Globus pallidus (tissue), 1 donor: Measurements from ENCODE around the gene NXNL1.
"Not testable (repeated sequence)": the region's sequence is repeated elsewhere in the genome, so short reads cannot be mapped to it uniquely, and the experiment has no call there.

Source experiments
- DNase-seq: peaks from one replicate; pipeline ENCODE4 v3.0.0-alpha.2; 2015; ENCODE audit warnings: low spot score

NXNL1 gene, protein sequence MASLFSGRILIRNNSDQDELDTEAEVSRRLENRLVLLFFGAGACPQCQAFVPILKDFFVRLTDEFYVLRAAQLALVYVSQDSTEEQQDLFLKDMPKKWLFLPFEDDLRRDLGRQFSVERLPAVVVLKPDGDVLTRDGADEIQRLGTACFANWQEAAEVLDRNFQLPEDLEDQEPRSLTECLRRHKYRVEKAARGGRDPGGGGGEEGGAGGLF

DNA sequence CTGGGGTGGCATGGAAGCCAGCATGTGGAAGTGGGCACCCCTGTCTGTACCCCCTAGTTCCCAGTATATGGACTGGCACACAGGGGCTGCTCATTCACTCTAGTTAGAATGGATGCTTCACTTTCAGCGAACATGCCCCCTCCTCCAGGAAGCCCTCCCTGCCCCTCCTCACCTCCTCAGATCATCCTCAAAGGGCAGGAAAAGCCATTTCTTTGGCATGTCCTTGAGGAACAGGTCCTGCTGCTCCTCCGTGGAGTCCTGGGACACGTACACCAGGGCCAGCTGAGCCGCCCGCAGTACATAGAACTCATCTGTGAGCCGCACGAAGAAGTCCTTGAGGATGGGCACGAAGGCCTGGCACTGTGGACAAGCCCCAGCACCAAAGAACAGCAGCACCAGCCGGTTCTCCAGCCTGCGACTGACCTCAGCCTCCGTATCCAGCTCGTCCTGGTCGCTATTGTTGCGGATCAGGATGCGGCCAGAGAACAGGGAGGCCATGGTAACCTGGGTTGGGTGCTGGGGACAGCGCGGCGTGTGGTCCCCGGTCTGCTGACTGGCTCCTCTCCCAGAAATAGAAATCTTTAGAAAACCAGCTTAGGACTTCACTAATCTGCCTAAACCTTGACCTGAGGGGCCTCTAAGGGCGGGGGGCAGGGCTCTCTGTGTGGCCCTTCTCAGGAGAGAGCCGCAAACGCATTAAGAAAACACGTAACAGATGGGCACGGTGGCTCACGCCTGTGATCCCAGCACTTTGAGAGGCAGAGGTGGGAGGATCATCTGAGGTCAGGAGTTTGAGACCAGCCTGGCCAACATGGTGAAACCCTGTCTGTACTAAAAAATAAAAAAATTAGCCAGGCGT, at the start of gene NXNL1:
NXNL1 (minus strand) TSS at position 555 of the 859 bp plus-strand sequence; CDS start at position 498, 57 bp downstream.
- DNase-seq = no peak

DNA sequence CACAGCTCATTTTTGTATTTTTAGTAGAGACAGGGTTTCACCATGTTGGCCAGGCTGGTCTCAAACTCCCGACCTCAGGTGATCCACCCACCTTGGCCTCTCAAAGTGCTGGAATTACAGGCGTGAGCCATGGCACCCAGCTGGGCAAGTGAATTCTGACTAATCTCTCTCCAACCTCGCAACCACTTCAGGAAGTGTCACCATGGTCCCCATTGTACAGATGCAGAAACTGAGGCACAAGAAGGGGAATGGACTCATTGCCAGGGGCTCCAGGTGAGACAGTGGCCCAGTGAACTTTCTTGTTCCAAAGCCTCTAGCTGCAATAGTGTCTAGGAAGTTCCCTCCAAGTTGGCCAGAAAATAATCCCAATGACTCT, 47.8 kb upstream of the NXNL1 start:
- DNase-seq = not testable (repeated sequence)

DNA sequence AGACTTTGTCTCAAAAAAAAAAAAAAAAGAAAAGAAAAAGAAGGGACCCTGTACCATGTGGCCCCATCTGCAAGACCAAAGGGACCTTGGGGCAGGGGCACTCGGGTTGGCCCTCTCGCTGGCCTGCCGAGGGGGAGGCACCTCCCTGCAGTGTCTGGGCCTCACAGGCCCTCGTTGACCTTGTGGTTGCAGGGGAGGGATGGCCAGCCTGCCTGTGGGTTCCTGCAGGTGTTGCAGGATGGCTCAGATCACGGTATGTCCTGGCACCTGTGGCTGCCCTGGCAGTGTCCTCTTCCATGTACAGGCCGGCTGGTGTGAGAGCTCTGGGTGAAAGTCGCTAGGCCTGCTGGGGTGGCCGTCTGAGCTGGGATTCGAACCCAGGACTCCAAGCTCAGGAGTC, 46.0 kb upstream of the NXNL1 start:
- DNase-seq = no peak

DNA sequence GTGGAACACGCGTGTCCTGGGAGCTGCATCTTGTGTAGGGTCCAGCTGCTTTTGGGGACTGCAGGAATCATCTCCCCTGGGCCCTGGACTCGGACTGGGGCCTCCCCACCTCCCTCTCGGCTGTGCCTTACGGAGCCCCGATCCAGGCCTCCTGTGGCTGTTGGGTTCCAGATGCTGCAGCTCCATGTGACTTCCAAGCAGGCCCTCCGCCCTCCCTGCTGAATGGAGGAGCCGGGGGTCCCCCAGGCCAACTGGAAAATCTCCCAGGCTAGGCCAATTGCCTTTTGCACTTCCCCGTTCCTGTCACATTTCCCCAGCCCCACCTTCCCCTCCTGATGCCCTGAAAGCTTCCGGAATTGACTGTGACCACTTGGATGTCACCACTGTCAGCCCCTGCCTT, 44.5 kb upstream of the NXNL1 start:
- no peak for DNase-seq

DNA sequence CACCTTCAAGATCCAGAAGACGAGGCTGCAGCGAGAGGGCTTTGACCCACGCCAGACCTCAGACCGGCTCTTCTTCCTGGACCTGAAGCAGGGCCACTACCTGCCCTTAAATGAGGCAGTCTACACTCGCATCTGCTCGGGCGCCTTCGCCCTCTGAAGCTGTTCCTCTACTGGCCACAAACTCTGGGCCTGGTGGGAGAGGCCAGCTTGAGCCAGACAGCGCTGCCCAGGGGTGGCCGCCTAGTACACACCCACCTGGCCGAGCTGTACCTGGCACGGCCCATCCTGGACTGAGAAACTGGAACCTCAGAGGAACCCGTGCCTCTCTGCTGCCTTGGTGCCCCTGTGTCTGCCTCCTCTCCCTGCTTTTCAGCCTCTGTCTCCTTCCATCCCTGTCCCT, 43.7 kb upstream of the NXNL1 start:
- DNase-seq = no peak

DNA sequence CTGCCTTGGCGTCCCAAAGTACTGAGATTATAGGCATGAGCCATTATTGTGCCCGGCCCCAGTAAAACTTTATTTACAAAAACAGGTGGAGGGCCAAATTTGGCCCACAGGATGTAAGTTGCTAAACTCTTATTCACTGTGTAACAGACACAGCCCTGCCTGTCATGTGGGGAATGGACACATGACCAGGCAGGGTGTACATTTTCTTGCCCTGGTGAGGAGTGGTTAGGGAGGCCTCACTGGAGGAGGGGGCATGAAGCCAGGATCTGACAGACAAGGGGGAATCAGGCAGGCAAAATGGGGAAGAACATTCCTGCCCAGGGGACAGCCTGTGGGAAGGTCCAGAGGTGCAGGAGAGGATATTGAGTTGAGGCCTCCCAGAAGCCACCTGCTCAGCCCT, 43.3 kb upstream of the NXNL1 start:
- DNase-seq = no peak

DNA sequence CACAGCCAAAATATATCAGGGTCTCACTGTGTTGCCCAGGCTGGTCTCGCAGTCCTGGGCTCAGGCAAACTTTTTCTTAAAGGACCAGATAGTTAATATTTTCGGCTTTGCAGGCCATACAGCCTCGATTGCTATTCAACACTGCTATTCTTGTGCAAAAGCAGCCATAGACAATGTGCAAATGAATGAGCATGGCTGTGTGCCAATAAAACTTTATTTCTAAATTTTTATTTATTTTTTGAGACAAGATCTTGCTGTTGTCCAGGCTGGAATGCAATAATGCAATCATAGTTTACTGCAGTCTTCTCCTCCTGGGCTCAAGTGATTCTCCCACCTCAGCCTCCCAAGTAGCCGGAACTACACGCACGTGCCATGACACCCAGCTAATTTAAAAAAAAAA, 42.5 kb upstream of the NXNL1 start:
- no peak for DNase-seq

DNA sequence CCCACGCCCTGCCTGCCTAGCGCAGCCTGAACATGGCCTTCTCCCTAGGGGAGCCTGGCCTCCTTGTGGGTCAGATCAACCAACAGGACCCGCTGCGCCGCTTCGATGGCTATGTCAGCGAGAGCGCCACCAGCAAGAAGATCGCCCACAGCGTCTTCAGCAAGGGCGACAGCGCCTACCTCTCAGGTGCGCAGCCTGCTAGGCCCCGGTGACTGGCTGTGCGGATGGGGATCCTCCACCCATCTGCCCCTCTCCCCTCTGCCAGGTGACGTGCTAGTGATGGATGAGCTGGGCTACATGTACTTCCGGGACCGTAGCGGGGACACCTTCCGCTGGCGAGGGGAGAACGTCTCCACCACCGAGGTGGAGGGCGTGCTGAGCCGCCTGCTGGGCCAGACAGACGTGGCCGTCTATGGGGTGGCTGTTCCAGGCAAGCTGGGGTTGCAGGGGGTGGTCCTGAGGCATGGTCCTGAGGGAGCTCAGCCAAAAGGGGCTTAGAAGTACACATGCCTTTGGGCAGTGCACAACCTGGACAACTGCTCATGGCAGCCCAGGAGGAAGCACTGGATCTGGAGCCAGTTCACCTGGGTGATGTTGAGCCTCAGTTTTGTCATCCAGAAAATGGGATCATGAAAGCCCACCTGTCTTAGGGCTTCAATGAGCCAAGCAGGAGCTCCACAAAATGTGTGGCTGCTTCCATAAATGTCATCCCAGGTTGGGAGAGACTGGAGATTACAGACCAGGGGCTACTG, 39.9 kb upstream of the NXNL1 start:
- DNase-seq = no peak

DNA sequence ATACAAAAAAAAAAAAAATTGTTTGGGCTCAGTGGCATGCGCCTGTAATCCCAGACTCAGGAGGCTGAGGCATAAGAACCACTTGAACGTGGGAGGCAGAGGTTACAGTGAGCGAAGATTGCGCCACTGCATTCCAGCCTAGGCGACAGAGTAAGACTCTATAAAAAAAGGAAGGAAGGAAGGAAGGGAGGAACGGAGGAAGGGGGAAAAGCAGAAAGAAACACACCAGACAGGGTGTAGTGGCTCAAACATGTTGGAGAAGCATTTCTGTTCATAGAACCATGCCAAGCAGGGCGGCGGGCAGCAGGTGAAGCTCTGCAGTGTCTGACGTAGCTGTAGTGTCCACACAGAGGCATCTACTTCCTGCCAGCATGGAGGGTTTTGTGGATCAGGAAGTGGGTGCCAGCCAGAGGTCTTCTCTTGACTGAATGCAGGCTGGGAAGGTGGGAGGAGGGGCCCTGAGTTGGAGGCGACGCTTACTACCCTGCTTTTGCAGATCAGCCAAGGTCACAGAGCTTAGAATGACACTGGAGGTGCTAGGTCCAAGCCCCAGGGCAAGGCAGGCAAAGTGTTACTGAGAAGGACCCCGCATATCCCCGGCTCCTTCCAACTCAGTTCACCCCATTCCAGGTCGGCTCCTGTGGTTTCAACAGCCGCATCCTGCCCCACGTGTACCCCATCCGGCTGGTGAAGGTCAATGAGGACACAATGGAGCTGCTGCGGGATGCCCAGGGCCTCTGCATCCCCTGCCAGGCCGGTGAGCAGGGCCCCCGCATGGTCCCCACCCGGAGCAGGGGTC, 39.1 kb upstream of the NXNL1 start:
- DNase-seq = no peak

DNA sequence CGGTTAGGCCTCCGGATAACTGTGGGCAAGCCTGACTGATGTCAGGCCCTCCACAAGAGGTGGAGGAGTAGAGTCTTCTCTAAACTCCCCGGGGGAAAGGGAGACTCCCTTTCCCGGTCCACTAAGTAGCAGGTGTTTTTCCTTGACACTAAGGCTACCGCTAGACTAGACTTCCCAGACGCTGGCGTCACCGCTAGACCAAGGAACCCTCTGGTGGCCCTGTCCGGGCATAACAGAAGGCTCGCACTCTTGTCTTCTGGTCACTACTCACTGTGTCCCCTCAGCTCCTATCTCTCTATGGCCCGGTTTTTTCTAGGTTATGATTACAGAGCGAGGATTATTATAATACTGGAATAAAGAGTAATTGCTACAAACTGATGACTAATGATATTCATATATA, 38.3 kb upstream of the NXNL1 start:
- not testable (repeated sequence) for DNase-seq

DNA sequence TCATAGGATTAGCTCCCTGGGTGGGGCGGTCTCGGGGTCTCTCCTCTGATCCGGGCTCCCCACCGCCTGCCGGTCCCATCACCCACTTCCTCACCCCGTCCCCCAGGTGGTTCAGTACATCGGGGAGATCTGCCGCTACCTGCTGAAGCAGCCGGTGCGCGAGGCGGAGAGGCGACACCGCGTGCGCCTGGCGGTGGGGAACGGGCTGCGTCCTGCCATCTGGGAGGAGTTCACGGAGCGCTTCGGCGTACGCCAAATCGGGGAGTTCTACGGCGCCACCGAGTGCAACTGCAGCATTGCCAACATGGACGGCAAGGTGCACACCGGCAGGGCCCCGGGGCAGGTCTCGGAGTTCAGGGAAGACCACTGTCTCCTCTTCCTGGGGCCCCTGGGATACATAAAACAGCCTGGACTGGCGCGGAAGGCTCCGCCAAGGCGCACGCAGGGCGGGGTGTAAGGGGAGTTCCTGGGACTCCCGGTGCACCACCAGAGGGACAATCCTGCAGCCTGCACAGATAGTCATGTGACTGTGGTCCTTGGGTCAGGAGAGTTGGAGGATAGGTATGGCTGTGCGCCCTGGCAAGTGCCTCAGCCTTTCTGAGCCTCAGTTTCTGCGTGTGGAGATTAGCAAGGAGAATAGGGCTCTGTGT, 36.5 kb upstream of the NXNL1 start:
- no peak for DNase-seq

DNA sequence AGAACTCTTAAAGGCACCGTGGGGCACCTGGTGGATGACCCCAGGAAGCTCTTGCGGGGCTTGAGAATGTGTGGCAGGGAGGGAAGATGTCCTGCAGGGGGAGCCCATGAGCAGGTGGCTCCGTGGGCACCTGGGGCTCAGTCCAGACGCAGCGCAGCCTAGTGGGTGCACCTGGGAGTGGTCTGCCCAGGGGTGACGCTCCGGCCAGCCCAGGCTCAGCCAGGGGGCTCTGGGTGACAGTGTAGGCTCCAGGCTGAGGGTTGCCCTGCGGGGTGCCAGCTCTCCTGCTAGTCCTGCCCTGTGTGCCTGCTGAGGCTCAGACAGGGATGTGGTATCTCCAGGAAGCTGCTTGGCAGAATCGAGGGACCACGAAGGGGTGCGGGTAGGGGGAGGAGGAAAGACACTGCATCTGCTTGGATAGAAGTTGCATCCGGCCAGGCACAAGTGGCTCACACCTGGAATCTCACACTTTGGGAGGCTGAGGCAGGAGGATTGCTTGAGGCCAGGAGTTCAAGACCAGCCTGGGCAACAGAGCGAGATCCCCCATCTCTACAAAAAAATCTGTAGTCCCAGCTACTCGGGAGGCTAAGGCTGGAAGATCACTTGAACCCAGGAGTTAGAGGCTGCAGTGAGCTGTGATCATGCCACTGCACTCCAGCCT, 35.7 kb upstream of the NXNL1 start:
- DNase-seq = no peak

DNA sequence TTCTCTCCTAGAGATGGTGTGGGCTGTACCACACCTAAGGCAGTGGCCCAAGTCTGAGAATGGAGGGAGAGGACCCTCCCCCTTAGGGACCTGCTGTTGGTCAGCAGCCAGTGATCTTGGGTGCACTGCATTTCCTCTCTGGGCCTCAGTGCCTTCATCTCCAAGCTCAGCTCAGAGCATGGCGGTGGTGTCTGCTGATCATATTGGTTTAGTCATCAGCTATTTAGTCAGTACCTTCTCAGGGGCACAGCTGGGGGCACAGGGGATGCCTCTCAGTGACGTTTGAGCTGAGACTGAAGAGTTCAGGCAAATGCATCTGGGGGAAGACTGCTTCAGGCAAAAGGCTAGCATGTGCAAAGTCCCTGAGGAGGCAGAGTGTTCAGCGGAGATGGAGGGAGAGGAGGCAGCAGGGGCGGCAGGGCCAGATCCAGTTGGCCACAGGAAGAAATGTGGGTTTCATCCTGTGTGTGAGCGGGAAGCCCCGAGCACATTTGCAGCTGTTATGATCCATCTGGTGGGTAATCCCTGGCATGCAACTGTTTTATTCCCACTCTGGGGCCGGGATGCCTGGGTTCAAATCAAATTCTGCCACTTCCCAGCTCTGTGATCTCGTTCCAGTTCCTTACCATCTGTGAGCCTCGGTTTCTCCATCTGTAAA, 35.0 kb upstream of the NXNL1 start:
- no peak for DNase-seq

DNA sequence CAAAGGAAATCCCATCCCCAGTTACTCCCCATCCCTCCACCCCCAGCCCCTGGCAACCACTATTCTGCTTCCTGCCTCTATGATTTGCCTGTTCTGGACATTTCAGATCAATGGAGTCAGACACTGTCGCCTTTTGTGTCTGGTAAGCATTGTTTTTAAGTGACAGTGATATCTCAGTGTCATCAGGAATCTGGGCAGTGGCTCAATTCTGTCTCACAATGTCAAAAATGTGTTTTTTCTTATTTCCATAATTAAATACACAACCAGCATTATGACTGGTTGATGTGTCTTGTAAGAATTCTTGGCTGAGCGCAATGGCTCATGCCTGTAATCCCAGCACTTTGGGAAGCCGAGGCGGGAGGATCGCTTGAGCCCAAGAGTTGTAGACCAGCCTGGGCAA, 30.6 kb upstream of the NXNL1 start:
- DNase-seq = no peak

DNA sequence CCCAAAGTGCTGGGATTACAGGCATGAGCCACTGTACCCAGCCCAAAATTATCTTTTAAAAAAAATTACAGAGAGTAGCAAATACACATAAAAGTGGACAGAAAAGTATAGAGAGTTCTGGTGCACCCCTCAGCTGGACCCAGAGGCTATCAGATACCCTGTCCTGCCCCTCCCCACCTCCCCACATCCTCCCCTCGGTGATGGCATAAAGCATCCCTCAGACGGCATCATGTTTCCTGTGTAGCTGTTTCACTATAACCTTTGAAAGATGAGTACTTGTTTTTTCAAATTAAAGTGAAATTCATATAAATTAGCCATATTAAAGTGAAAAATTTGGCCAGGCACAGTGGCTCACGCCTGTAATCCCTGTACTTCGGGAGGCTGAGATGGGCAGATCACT, 29.7 kb upstream of the NXNL1 start:
- DNase-seq = no peak

DNA sequence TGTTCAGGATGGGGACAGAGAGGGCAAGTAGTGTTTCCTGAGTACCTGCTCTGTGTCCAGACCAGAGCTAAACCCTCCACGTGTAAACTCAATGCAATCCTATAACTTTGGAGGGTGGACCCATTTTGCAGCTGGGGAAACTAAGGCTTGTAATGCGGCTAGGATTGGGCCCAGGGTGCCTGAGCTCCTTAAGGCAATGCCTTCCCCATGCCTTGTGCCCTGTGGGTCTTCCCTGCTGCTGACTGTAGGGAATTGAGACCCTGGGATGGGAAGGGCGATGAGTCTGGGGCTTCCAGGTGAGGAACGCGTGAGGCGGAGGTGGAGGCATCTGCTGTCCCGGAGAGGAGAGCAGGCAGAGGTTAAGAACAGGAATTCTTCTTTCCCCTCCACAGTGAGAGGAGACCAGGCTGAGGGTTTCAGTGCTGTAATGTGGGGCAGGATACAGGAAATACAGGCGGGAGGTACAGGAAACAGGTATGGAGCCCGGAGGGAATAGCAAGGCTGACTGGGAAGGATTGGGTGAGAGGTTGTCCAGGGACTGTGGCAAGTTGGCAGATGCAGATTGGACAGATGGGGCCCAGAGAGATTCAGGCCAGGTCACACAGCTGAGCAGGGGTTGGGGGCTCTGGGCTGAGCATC, 28.8 kb upstream of the NXNL1 start:
- DNase-seq = no peak

DNA sequence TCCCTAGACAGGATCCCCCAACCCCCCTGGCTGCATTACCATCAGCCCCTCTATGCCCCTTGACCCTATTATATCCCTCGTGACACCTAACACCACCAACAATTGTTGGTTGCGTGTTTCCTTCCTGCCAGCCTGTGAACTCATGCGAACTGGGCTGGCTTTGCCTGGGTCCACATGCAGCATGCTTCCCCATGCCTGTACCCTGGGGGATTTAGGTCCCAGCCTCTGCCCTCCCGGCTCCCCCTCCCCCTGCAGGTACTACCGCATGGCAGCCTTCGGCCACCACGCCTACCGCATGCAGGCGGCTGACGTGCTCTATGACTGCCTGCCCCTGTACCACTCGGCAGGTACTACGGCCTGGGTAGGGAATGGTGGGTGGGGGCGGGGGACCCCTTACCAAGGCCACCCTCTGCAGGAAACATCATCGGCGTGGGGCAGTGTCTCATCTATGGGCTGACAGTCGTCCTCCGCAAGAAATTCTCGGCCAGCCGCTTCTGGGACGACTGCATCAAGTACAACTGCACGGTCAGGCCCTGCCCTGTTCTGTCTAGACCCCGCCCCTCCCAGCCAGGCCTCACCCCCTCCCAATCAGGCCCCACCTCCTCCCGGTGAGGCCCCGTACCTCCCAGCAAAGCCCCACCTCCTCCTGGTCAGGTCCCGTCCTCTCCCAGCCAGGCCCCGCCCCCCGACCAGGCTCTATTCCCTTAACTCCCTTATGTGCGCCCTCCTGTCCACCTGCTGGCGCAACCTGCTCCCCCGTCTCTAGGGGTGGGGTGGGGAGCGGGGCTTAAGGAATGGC, 28.1 kb upstream of the NXNL1 start:
- DNase-seq = no peak

DNA sequence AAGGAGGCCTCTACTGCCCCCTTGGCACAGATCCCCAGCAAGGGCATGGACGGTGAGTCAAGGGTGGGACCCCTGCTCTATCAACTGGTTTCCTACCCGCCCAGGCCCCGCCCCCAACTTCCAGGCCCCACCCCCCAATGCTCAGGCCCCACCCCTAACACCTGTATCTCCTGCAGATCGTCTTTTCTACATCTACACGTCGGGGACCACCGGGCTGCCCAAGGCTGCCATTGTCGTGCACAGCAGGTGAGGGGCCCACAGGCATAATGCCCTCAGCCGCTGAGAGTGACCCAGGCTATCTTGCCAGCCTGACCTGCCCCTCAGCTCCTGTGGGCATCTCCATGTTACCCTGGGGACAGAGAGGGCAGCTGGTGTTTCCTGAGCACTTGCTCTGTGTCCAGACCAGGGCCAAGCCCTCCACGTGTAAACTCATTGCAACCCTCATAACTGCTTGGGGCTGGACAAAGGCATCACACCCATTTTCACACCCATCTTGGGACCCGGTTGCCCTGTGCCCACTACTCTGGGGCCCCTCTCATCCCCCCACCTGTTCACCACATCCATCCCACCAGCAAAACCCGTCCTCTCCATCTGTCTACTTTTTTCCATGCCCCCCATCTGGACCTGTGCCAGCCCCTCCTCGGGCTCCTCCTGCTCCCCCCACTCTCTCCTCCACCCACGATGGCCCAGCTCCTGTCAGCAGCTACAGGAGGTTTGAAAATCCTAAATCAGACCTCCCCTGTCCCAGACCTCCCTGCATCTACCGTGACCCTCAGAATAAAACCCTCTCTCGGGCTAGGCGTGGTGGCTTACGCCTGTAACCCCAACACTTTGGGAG, 26.8 kb upstream of the NXNL1 start:
- no peak for DNase-seq
